ENCODE data around the gene TRRAP. TPM values are rescaled to one million over a fixed set of nuclear protein-coding genes. Genes with fewer than 3 reads are reported as not detected.

Gene TRRAP
- total and polyA plus RNA-seq, 2 of the 8 experiments (the other 6 are each of a cell fraction or from before 2014, with no cell fraction given), result 21.7 to 48.6 TPM

GRCh38 chr7:98934267-98934666 is 55.9 kb downstream of the TRRAP start:
- WGBS, 2 experiments (ENCODE audit: extremely low coverage in 1 of 2, insufficient coverage in 1 of 2, insufficient read length in 1 of 2, insufficient replicate concordance in 2 of 2, low coverage in 1 of 2, low lambda C conversion rate in 2 of 2, missing lambda C conversion rate in 1 of 2), result 89% methylated on average over 3 of the region's 3 CpGs; no CpG with 5 or more reads in 1 of the 2 experiments
- H4K91ac ChIP-seq (replicated peaks; ENCODE audit: insufficient read length, low read length), result no peak overlapping the region
- no peak overlapping the region for H3K4me2 ChIP-seq (ENCODE audit: insufficient read depth in 1 of 2, low read depth in 2 of 2, low read length in 2 of 2)
- H3K9me3 ChIP-seq (ENCODE audit: insufficient read depth in 2 of 2, low read depth in 1 of 2, low read length in 1 of 2), result no peaks in the 10 kb centered on the region
- H3K27ac ChIP-seq (ENCODE audit: low read depth, low read length), result no peak overlapping the region
- ChIA-PET POLR2A (ENCODE audit: partially characterized antibody) (no interaction called here), CTCF (ENCODE audit: partially characterized antibody) (no interaction called here)
- no peak overlapping the region for H3K18ac ChIP-seq (ENCODE audit: extremely low read depth, low read length)
- no peak overlapping the region for H3K14ac ChIP-seq (ENCODE audit: insufficient read length)
- no peak for FAIRE-seq
- H3K79me1 ChIP-seq (ENCODE audit: low read depth, low read length), result no peaks in the 10 kb centered on the region
- no peak overlapping the region for H2BK120ac ChIP-seq (replicated peaks; ENCODE audit: low read depth, low read length)
- no peak for DNase-seq (ENCODE audit: low read depth in 1 of 2, low spot score in 2 of 2)
- TF ChIP-seq CBX5 (IDR thresholded peaks at IDR 0.05; ENCODE audit: low read depth, low read length) (no peak), CREB1 (IDR thresholded peaks at IDR 0.05) (no peak), KDM4A (IDR thresholded peaks at IDR 0.05; ENCODE audit: low read depth, low read length, severe bottlenecking) (no peak), RFX5 (IDR thresholded peaks at IDR 0.05; ENCODE audit: borderline replicate concordance, low read depth, low read length) (no peak), SUZ12 (IDR thresholded peaks at IDR 0.05; ENCODE audit: low read length) (no peak), FOSL1 (IDR thresholded peaks at IDR 0.05; ENCODE audit: insufficient read depth, low read depth, low read length) (no peak)
- TF ChIP-seq, protein P1, sequence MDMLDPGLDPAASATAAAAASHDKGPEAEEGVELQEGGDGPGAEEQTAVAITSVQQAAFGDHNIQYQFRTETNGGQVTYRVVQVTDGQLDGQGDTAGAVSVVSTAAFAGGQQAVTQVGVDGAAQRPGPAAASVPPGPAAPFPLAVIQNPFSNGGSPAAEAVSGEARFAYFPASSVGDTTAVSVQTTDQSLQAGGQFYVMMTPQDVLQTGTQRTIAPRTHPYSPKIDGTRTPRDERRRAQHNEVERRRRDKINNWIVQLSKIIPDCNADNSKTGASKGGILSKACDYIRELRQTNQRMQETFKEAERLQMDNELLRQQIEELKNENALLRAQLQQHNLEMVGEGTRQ (IDR thresholded peaks at IDR 0.05; ENCODE audit: low read length), result no peak
- H4K5ac ChIP-seq (ENCODE audit: insufficient read length, low read depth, low read length), result no peak overlapping the region
- no peak overlapping the region for H4K8ac ChIP-seq (ENCODE audit: extremely low read depth, insufficient read depth, low read length)
- peaks cover 16 to 89% (median 74%) of the 10 kb centered on the region in 4 experiments for H3K36me3 ChIP-seq (ENCODE audit: control insufficient read depth in 2 of 4, insufficient read depth in 4 of 4, low read length in 3 of 4)
- no peak overlapping the region for H2BK20ac ChIP-seq (ENCODE audit: low read length)
- H2BK12ac ChIP-seq (ENCODE audit: low read depth, low read length), result no peak overlapping the region
- H3K79me2 ChIP-seq (ENCODE audit: control insufficient read depth in 1 of 2, insufficient read depth in 2 of 2, low read length in 2 of 2), result no peaks in the 10 kb centered on the region
- H3K4me3 ChIP-seq (ENCODE audit: extremely low read depth in 1 of 4, insufficient read depth in 2 of 4, low read depth in 3 of 4, low read length in 4 of 4), result no peak overlapping the region
- no peak overlapping the region for H3K56ac ChIP-seq (replicated peaks; ENCODE audit: insufficient read length, low read depth, low read length)
- peaks cover 0 to 4% of the 10 kb centered on the region in 2 experiments for H4K20me1 ChIP-seq (replicated peaks in 1 of 2; ENCODE audit: control insufficient read depth in 1 of 2, insufficient read depth in 2 of 2, low read length in 2 of 2)
- H2BK5ac ChIP-seq (ENCODE audit: low read depth, low read length), result no peak overlapping the region
- no peak overlapping the region for H2BK15ac ChIP-seq (ENCODE audit: low read length)
- no peak overlapping the region for H3K23ac ChIP-seq (ENCODE audit: insufficient read length)
- no peaks in the 10 kb centered on the region for H3K23me2 ChIP-seq (ENCODE audit: low read depth, low read length)
- no peak overlapping the region for H2AFZ ChIP-seq (ENCODE audit: low read length)
- H2AK5ac ChIP-seq (ENCODE audit: low read depth, low read length), result no peak overlapping the region
- no peak overlapping the region for H3K4ac ChIP-seq (replicated peaks; ENCODE audit: insufficient read length, low read depth, low read length)
- H3K4me1 ChIP-seq (replicated peaks in 1 of 4; ENCODE audit: control insufficient read depth in 3 of 4, insufficient read depth in 4 of 4, low read length in 3 of 4), result no peaks in the 10 kb centered on the region
- no peaks in the 10 kb centered on the region for H3K27me3 ChIP-seq (replicated peaks in 1 of 4; ENCODE audit: control insufficient read depth in 3 of 4, extremely low read depth in 1 of 4, insufficient read depth in 3 of 4, low read length in 3 of 4)
- no peak overlapping the region for H3K9ac ChIP-seq (replicated peaks in 1 of 4; ENCODE audit: extremely low read depth in 1 of 4, low read depth in 3 of 4, low read length in 3 of 4)

All from H1 (cell line).